GM12878 (cell line): ENCODE data around the gene FDX1. TPM values are rescaled to one million over a fixed set of nuclear protein-coding genes. Genes with fewer than 3 reads are reported as not detected.
"Not testable (repeated sequence)": the region's sequence is repeated elsewhere in the genome, so short reads cannot be mapped to it uniquely, and the experiment has no call there.

Experiments
- ATAC-seq: fragments of 200-7000 bp; cut with Tn5 transposase; 3 replicates; pipeline ENCODE4 v1.9.1; 2020; ENCODE audit warnings: mild to moderate bottlenecking, moderate library complexity
- BruUV-seq: library from RNA; stranded (reverse); fragments of 400-500 nt; replicated peaks from 2 replicates; lab custom pipeline; 2021; lab: Mats Ljungman, UMichigan
- CTCF ChIA-PET: fragments of 300-600 bp; sonication (Branson Sonifier 250); formaldehyde crosslinking; extraction: SDS; loops from one replicate; lab custom pipeline; 2021; ENCODE audit warnings: inconsistent platforms; lab: Yijun Ruan, JAX
- POLR2A ChIA-PET: fragments of 350-600 bp; formaldehyde crosslinking; extraction: SDS; loops from one replicate; lab custom pipeline; 2021; ENCODE audit warnings: inconsistent platforms; lab: Charles Lee
- RAD21 ChIA-PET: fragments of 300-600 bp; sonication (Branson Sonifier 250); formaldehyde crosslinking; loops from one replicate; lab custom pipeline; 2023; ENCODE audit warnings: antibody characterized with exemption; ENCODE audit not compliant: unreplicated experiment; lab: Charles Lee
- SMC1A ChIA-PET: fragments of 300-600 bp; sonication (Branson Sonifier 250); formaldehyde crosslinking; loops from one replicate; lab custom pipeline; 2023; ENCODE audit not compliant: unreplicated experiment, uncharacterized antibody; lab: Charles Lee
- DNase-seq: peaks from one replicate; pipeline ENCODE4 v3.0.0-alpha.2; 2011; ENCODE audit warnings: low read depth, low spot score
- FAIRE-seq: peaks from 3 replicates; lab custom pipeline; 2011; peaks lifted over from hg19 to GRCh38; lab: Jason Lieb, UNC
- H2AFZ ChIP-seq: 2 replicates; pipeline ENCODE4 v1.6.0; 2011; ENCODE audit warnings: low read depth, low read length, control low read depth; ENCODE audit not compliant: control insufficient read depth
- H3K27ac ChIP-seq: 2 replicates; pipeline ENCODE4 v1.5.1; 2011; ENCODE audit warnings: control low read depth; ENCODE audit not compliant: control insufficient read depth, insufficient read depth
- H3K27me3 ChIP-seq, 2 experiments: replicated peaks in 1 of 2; 2 replicates each; pipeline versions ENCODE4 v1.6.0 to v1.6.1; 2011; ENCODE audit warnings: low read length in 1 of 2; ENCODE audit not compliant: control insufficient read depth in 2 of 2, insufficient read depth in 2 of 2
- H3K36me3 ChIP-seq, 2 experiments: 2 replicates each; pipeline ENCODE4 v1.5.1; 2011; ENCODE audit warnings: low read length in 1 of 2; ENCODE audit not compliant: control insufficient read depth in 2 of 2, insufficient read depth in 2 of 2
- H3K4me1 ChIP-seq: 2 replicates; pipeline ENCODE4 v1.6.1; 2011; ENCODE audit warnings: mild to moderate bottlenecking, low read length, moderate library complexity, mixed read lengths; ENCODE audit not compliant: control insufficient read depth, insufficient read depth
- H3K4me2 ChIP-seq: 2 replicates; pipeline ENCODE4 v1.6.0; 2011; ENCODE audit warnings: control low read depth; ENCODE audit not compliant: control insufficient read depth, insufficient read depth
- H3K4me3 ChIP-seq: fragments of 200-600 bp; sonication (generic); 2 replicates; pipeline ENCODE4 v1.5.1; 2016
- H3K79me2 ChIP-seq: 2 replicates; pipeline ENCODE4 v1.6.0; 2011; ENCODE audit warnings: low read length; ENCODE audit not compliant: control insufficient read depth, insufficient read depth
- H3K9ac ChIP-seq: 2 replicates; pipeline ENCODE4 v1.8.0; 2011; ENCODE audit warnings: low read length, control low read depth, mixed read lengths; ENCODE audit not compliant: control insufficient read depth, insufficient read depth
- H3K9me3 ChIP-seq: replicated peaks from 3 replicates; pipeline ENCODE4 v1.5.1; 2011; ENCODE audit warnings: mild to moderate bottlenecking, low read length; ENCODE audit not compliant: control insufficient read depth, insufficient read depth
- H4K20me1 ChIP-seq: 2 replicates; pipeline ENCODE4 v1.6.0; 2011; ENCODE audit not compliant: control insufficient read depth, insufficient read depth
- JUND ChIP-seq: IDR thresholded peaks from 2 replicates; pipeline ENCODE4 v1.6.1; 2012; ENCODE audit warnings: low read depth, mild to moderate bottlenecking, low read length, improper control_type of control experiment, moderate library complexity
- KLF5 ChIP-seq: fragments of 450-650 bp; IDR thresholded peaks from 2 replicates; pipeline ENCODE4 v1.6.1; 2014; ENCODE audit warnings: mild to moderate bottlenecking; ENCODE audit not compliant: partially characterized antibody
- MEF2B ChIP-seq: fragments of 450-650 bp; IDR thresholded peaks from 2 replicates; pipeline ENCODE4 v1.6.1; 2018; ENCODE audit warnings: mild to moderate bottlenecking, moderate library complexity; ENCODE audit not compliant: partially characterized antibody, poor library complexity, severe bottlenecking
- NBN ChIP-seq: fragments of 450-650 bp; IDR thresholded peaks from 2 replicates; pipeline ENCODE4 v1.6.1; 2016
- SUPT20H ChIP-seq: IDR thresholded peaks from 2 replicates; pipeline ENCODE4 v1.6.1; 2011; ENCODE audit warnings: low read depth, mild to moderate bottlenecking, low read length, moderate library complexity, borderline replicate concordance; ENCODE audit not compliant: control insufficient read depth
- ZNF274 ChIP-seq: IDR thresholded peaks from one replicate; pipeline ENCODE4 v1.8.0; 2011; ENCODE audit not compliant: insufficient read length, insufficient read depth
- ZNF687 ChIP-seq: fragments of 450-650 bp; IDR thresholded peaks from 2 replicates; pipeline ENCODE4 v1.6.1; 2017; ENCODE audit warnings: mild to moderate bottlenecking, moderate library complexity
- WGBS: methylation state at CpG from one replicate; pipeline ENCODE4 v1.1.6; 2016; ENCODE audit warnings: low lambda C conversion rate; ENCODE audit not compliant: insufficient replicate concordance, insufficient coverage; ENCODE audit errors: missing lambda C conversion rate; 5-methylcytosine and 5-hydroxymethylcytosine counted together
- in situ Hi-C: fragments of 300-500 bp; cut with MboI; formaldehyde crosslinking; loops from 9 replicates; pipeline ENCODE4 v1.14.3; 2018; ENCODE audit warnings: mixed read lengths
- intact Hi-C: fragments of 100-400 bp; cut with micrococcal nuclease; formaldehyde crosslinking; loops from one replicate; pipeline ENCODE4 v1.14.2; 2022; ENCODE audit not compliant: unreplicated experiment
- polyA plus RNA-seq, 11 experiments: library from polyadenylated mRNA; depleted of rRNA in 4 of 11; unstranded in 6 of 11; stranded (reverse) in 5 of 11; fragments of >200 nt; fragmentation: Nextera tagmentation in 4 of 11; fragmentation: Illumina TruSeq in 1 of 11; extraction: Ambion mirVana in 4 of 11; extraction: Trizol in 1 of 11; gene quantifications; 1 replicate in 1 of 11; 2 replicates in 10 of 11; pipeline versions ENCODE4 v1.2.1 to v1.2.3, GENCODE V29; 2011 to 2016; ENCODE audit warnings: inconsistent platforms in 2 of 11, missing spikeins in 2 of 11, low read depth in 1 of 11
- total RNA-seq, 4 experiments: library from RNA; depleted of rRNA in 3 of 4; stranded (reverse); fragments of >200 nt in 3 of 4; fragmentation: Illumina TruSeq in 1 of 4; extraction: Trizol in 1 of 4; gene quantifications; 2 replicates each; pipeline versions ENCODE4 v1.2.1 to v1.2.3, GENCODE V29; 2013 to 2021
- TF ChIP-seq, protein P1 (sequence below): IDR thresholded peaks from 2 replicates; pipeline ENCODE4 v1.6.1; 2011; ENCODE audit warnings: mild to moderate bottlenecking, low read depth, low read length, moderate library complexity; ENCODE audit not compliant: insufficient replicate concordance

Gene FDX1
- total and polyA plus RNA-seq, 10 of the 15 experiments (the other 5 are each of a cell fraction or from before 2014, with no cell fraction given), result 3.9 to 20.3 (median 8.1) TPM

GRCh38 chr11:110405636-110406035 lies 24.1 kb upstream of the FDX1 start:
- intact Hi-C loops, H3K27me3 ChIP-seq, DNase-seq, H3K4me1 ChIP-seq, H3K9me3 ChIP-seq, FAIRE-seq, POLR2A ChIA-PET, in situ Hi-C loops, H3K27ac ChIP-seq, H3K4me2 ChIP-seq, H2AFZ ChIP-seq, H3K4me3 ChIP-seq, H3K36me3 ChIP-seq, SMC1A ChIA-PET, H3K79me2 ChIP-seq, BruUV-seq, RAD21 ChIA-PET, ATAC-seq, H3K9ac ChIP-seq, H4K20me1 ChIP-seq: not testable (repeated sequence)
- CTCF ChIA-PET, result interaction anchor here (1.3 kb wide), 1 partner anchor 9 kb away, joined by 3 read pairs; no protein-coding TSS in a partner anchor
- WGBS, result 23% methylated on average over 4 of the region's 4 CpGs

DNA sequence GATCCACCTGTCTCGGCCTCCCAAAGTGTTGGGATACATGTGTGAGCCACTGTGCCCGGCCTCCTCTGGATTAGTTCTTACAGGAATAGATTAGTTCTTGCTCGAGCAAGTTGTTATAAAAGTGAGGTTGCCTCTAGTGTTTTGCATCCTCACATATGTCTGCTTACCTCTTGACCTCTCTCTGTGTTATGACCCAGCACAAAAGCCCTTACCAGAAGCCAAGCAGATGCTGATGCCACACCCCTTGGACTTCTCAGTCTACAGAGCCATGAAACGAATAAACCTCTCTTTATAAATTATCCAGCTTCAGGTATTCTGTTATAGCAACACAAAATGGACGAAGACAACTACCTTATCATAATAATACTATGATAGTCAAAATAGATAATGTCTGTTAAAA lies 22.4 kb upstream of the FDX1 start:
- in situ Hi-C loops, result no loop called here
- Histone ChIP-seq H3K4me3 (no peak overlapping the region), H4K20me1 (no peaks in the 10 kb centered on the region), H3K27ac (no peak overlapping the region), H3K79me2 (no peaks in the 10 kb centered on the region), H3K36me3 (no peaks in the 10 kb centered on the region), H3K4me1 (no peaks in the 10 kb centered on the region), H3K27me3 (no peaks in the 10 kb centered on the region), H2AFZ (no peak overlapping the region), H3K9me3 (no peaks in the 10 kb centered on the region; the same call in 2 of the 3 replicates), H3K4me2 (no peak overlapping the region), H3K9ac (no peak overlapping the region)
- POLR2A ChIA-PET, result no interaction called here
- RAD21 ChIA-PET, result no interaction called here
- no peak for DNase-seq
- no TSS peak for BruUV-seq
- intact Hi-C loops, result no loop called here
- CTCF ChIA-PET, result interaction anchor here (1.0 to 1.6 kb wide), 2 partner anchors 26 to 34 kb away, joined by 3 read pairs; no protein-coding TSS in a partner anchor
- WGBS, result 8% methylated on average over 5 of the region's 5 CpGs
- no peak for FAIRE-seq
- SMC1A ChIA-PET, result interaction anchor here (0.6 kb wide), 1 partner anchor 819 kb away, joined by 3 read pairs; no protein-coding TSS in a partner anchor
- no peak for ATAC-seq
- no peak for TF ChIP-seq ZNF687
- TF ChIP-seq JUND, result no peak
- no peak for TF ChIP-seq SUPT20H
- TF ChIP-seq ZNF274, result no peak
- no peak for TF ChIP-seq MEF2B
- TF ChIP-seq NBN, result no peak
- no peak for TF ChIP-seq KLF5
- TF ChIP-seq, protein P1, sequence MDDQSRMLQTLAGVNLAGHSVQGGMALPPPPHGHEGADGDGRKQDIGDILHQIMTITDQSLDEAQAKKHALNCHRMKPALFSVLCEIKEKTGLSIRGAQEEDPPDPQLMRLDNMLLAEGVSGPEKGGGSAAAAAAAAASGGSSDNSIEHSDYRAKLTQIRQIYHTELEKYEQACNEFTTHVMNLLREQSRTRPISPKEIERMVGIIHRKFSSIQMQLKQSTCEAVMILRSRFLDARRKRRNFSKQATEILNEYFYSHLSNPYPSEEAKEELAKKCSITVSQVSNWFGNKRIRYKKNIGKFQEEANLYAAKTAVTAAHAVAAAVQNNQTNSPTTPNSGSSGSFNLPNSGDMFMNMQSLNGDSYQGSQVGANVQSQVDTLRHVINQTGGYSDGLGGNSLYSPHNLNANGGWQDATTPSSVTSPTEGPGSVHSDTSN, result no peak
